H1 (cell line): ENCODE results near the gene LAMTOR4.

Experiments used
- CEBPB ChIP-seq: IDR thresholded peaks from 2 replicates; pipeline ENCODE4 v1.6.1; 2012; ENCODE audit warnings: low read depth, low read length
- CHD2 ChIP-seq: IDR thresholded peaks from 2 replicates; pipeline ENCODE4 v1.6.1; 2012; ENCODE audit warnings: low read length, improper control_type of control experiment
- EP300 ChIP-seq, 2 experiments: IDR thresholded peaks; 1 replicate in 1 of 2; 2 replicates in 1 of 2; pipeline ENCODE4 v1.6.1; 2011 to 2012; ENCODE audit warnings: low read depth in 2 of 2, low read length in 2 of 2, mild to moderate bottlenecking in 2 of 2, borderline replicate concordance in 1 of 2, inconsistent platforms in 1 of 2, moderate library complexity in 1 of 2
- MAFK ChIP-seq: IDR thresholded peaks from 2 replicates; pipeline ENCODE4 v1.6.1; 2012; ENCODE audit warnings: low read depth, mild to moderate bottlenecking, improper control_type of control experiment, low read length
- NRF1 ChIP-seq: IDR thresholded peaks from 2 replicates; pipeline ENCODE4 v1.6.1; 2011; ENCODE audit warnings: mild to moderate bottlenecking, low read depth, low read length, improper control_type of control experiment
- POLR2AphosphoS5 ChIP-seq: IDR thresholded peaks from 2 replicates; pipeline ENCODE4 v1.6.1; 2011; ENCODE audit warnings: low read depth, low read length
- SAP30 ChIP-seq: fragments of 300-600 bp; sonication (generic); IDR thresholded peaks from 2 replicates; pipeline ENCODE4 v1.7.1; 2012; ENCODE audit warnings: low read length, moderate library complexity, mild to moderate bottlenecking, inconsistent platforms; ENCODE audit not compliant: insufficient read depth, insufficient replicate concordance
- SIX5 ChIP-seq: IDR thresholded peaks from 2 replicates; pipeline ENCODE4 v1.6.1; 2011; ENCODE audit warnings: mild to moderate bottlenecking, low read depth, low read length
- TF ChIP-seq, protein P1 (sequence below), 3 experiments: IDR thresholded peaks; 1 replicate in 2 of 3; 2 replicates in 1 of 3; pipeline versions ENCODE4 v1.5.1 to v1.6.1; 2011; ENCODE audit warnings: low read length in 3 of 3, mild to moderate bottlenecking in 3 of 3, inconsistent platforms in 2 of 3, low read depth in 1 of 3, moderate library complexity in 1 of 3; ENCODE audit not compliant: insufficient read depth in 1 of 3; ENCODE audit errors: control extremely low read depth in 1 of 3

DNA sequence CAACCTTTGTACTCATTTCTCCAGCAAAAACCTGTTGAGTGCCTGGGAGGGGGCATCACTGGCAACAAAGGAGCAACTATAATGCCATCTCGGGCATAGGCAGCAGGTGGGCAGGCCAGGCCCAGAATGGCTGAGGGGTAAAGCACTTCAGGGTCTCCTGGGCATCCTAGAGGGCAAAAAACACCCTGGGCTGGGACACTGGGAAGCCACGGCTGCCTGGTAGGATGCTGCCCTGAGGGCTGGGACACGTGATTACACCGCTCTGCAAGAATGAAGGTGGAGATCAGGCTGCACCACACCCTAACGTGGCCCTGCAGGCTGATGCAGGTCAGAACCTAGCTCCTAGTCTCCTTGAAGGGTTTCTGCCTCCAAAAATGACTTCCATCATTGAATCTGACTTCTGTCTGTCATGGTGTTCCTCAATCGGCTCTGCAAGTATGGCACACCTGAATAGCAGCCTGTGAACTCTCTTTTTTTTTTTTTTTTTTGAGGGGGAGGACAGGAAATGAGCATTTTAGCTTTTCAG lies 14.4 kb downstream of the LAMTOR4 start:
- TF ChIP-seq, protein P1, sequence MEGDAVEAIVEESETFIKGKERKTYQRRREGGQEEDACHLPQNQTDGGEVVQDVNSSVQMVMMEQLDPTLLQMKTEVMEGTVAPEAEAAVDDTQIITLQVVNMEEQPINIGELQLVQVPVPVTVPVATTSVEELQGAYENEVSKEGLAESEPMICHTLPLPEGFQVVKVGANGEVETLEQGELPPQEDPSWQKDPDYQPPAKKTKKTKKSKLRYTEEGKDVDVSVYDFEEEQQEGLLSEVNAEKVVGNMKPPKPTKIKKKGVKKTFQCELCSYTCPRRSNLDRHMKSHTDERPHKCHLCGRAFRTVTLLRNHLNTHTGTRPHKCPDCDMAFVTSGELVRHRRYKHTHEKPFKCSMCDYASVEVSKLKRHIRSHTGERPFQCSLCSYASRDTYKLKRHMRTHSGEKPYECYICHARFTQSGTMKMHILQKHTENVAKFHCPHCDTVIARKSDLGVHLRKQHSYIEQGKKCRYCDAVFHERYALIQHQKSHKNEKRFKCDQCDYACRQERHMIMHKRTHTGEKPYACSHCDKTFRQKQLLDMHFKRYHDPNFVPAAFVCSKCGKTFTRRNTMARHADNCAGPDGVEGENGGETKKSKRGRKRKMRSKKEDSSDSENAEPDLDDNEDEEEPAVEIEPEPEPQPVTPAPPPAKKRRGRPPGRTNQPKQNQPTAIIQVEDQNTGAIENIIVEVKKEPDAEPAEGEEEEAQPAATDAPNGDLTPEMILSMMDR (IDR thresholded peaks at IDR 0.05; ENCODE audit: control extremely low read depth in 1 of 3, insufficient read depth in 1 of 3, low read depth in 1 of 3, low read length in 3 of 3) = no peak
- TF ChIP-seq CHD2 (no peak), CEBPB (no peak), SIX5 (no peak), EP300 (IDR thresholded peaks at IDR 0.05; ENCODE audit: borderline replicate concordance in 1 of 2, low read depth in 2 of 2, low read length in 2 of 2) (no peak), MAFK (no peak), NRF1 (no peak), POLR2AphosphoS5 (no peak), SAP30 (no peak)
